Measurements from ENCODE around the gene ZNF280A. TPM values are rescaled to one million over a fixed set of nuclear protein-coding genes. Genes with fewer than 3 reads are reported as not detected.
"Not testable (repeated sequence)": the region's sequence is repeated elsewhere in the genome, so short reads cannot be mapped to it uniquely, and the experiment has no call there.

Gene ZNF280A
- total and polyA plus RNA-seq, 9 of the 15 experiments (the other 6 are each of a cell fraction or from before 2014, with no cell fraction given) = 19.0 to 40.8 (median 28.6) TPM

GRCh38 chr22:22510833-22511232 lies 9.2 kb downstream of the ZNF280A start:
- intact Hi-C loops (cut with micrococcal nuclease); H3K27me3 ChIP-seq (ENCODE audit: control insufficient read depth in 2 of 2, insufficient read depth in 2 of 2, low read length in 2 of 2); DNase-seq (ENCODE audit: extremely low read depth in 1 of 4, low spot score in 3 of 4); ATAC-seq; H3K9me1 ChIP-seq (ENCODE audit: control insufficient read depth, insufficient read depth, low read length); H3K9ac ChIP-seq (ENCODE audit: insufficient read depth in 1 of 2, low read depth in 2 of 2, low read length in 2 of 2); H3K4me2 ChIP-seq (ENCODE audit: insufficient read depth, low read length); H4K20me1 ChIP-seq (replicated peaks; ENCODE audit: control insufficient read depth, insufficient read depth, low read length); H3K4me3 ChIP-seq; CTCF ChIA-PET (ENCODE audit: low intra/inter-chr PET ratio); FAIRE-seq; H3K27ac ChIP-seq (ENCODE audit: extremely low read depth, low read depth, low read length); in situ Hi-C loops (cut with MboI); H2AFZ ChIP-seq (ENCODE audit: low read depth, low read length); BruUV-seq (replicated peaks); TF ChIP-seq TEAD4 (IDR thresholded peaks at IDR 0.05; ENCODE audit: low read length): not testable (repeated sequence)
- Histone ChIP-seq H3K36me3 (ENCODE audit: control insufficient read depth, insufficient read depth, low read length) (peaks cover 42% of the 10 kb centered on the region), H3K9me3 (replicated peaks; ENCODE audit: control insufficient read depth, insufficient read depth, low read depth, low read length) (peaks cover 23% of the 10 kb centered on the region), H3K4me1 (replicated peaks in 1 of 2; ENCODE audit: control insufficient read depth in 2 of 2, insufficient read depth in 2 of 2, low read length in 2 of 2) (peaks cover 12 to 13% of the 10 kb centered on the region in 2 experiments; a peak in 4 of 5 replicates), H3K79me2 (ENCODE audit: control insufficient read depth, insufficient read depth, low read length) (peaks cover 27% of the 10 kb centered on the region)
- POLR2A ChIA-PET = interaction anchor here (1.3 to 14.7 kb wide), 5 partner anchors 4 to 43 kb away, joined by 4 to 289 read pairs (median 14); partner anchors contain the start of genes ZNF280A and ZNF280B
- TF ChIP-seq TEAD4 (CRISPR knock-in tag; IDR thresholded peaks at IDR 0.05; ENCODE audit: borderline replicate concordance) = 0 out of 2 replicates have a peak, but pooled peaks have one; percentile 45
- TF ChIP-seq, protein P1, sequence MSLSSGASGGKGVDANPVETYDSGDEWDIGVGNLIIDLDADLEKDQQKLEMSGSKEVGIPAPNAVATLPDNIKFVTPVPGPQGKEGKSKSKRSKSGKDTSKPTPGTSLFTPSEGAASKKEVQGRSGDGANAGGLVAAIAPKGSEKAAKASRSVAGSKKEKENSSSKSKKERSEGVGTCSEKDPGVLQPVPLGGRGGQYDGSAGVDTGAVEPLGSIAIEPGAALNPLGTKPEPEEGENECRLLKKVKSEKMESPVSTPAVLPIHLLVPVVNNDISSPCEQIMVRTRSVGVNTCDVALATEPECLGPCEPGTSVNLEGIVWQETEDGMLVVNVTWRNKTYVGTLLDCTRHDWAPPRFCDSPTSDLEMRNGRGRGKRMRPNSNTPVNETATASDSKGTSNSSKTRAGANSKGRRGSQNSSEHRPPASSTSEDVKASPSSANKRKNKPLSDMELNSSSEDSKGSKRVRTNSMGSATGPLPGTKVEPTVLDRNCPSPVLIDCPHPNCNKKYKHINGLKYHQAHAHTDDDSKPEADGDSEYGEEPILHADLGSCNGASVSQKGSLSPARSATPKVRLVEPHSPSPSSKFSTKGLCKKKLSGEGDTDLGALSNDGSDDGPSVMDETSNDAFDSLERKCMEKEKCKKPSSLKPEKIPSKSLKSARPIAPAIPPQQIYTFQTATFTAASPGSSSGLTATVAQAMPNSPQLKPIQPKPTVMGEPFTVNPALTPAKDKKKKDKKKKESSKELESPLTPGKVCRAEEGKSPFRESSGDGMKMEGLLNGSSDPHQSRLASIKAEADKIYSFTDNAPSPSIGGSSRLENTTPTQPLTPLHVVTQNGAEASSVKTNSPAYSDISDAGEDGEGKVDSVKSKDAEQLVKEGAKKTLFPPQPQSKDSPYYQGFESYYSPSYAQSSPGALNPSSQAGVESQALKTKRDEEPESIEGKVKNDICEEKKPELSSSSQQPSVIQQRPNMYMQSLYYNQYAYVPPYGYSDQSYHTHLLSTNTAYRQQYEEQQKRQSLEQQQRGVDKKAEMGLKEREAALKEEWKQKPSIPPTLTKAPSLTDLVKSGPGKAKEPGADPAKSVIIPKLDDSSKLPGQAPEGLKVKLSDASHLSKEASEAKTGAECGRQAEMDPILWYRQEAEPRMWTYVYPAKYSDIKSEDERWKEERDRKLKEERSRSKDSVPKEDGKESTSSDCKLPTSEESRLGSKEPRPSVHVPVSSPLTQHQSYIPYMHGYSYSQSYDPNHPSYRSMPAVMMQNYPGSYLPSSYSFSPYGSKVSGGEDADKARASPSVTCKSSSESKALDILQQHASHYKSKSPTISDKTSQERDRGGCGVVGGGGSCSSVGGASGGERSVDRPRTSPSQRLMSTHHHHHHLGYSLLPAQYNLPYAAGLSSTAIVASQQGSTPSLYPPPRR (CRISPR knock-in tag; IDR thresholded peaks at IDR 0.05; ENCODE audit: borderline replicate concordance) = 0 out of 2 replicates have a peak, but pooled peaks have one; percentile 51
- TF ChIP-seq, protein P2, sequence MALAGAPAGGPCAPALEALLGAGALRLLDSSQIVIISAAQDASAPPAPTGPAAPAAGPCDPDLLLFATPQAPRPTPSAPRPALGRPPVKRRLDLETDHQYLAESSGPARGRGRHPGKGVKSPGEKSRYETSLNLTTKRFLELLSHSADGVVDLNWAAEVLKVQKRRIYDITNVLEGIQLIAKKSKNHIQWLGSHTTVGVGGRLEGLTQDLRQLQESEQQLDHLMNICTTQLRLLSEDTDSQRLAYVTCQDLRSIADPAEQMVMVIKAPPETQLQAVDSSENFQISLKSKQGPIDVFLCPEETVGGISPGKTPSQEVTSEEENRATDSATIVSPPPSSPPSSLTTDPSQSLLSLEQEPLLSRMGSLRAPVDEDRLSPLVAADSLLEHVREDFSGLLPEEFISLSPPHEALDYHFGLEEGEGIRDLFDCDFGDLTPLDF (CRISPR knock-in tag; IDR thresholded peaks at IDR 0.05) = peak; percentile 30; the same call in 1 of the 2 replicates
- TF ChIP-seq, protein P3, sequence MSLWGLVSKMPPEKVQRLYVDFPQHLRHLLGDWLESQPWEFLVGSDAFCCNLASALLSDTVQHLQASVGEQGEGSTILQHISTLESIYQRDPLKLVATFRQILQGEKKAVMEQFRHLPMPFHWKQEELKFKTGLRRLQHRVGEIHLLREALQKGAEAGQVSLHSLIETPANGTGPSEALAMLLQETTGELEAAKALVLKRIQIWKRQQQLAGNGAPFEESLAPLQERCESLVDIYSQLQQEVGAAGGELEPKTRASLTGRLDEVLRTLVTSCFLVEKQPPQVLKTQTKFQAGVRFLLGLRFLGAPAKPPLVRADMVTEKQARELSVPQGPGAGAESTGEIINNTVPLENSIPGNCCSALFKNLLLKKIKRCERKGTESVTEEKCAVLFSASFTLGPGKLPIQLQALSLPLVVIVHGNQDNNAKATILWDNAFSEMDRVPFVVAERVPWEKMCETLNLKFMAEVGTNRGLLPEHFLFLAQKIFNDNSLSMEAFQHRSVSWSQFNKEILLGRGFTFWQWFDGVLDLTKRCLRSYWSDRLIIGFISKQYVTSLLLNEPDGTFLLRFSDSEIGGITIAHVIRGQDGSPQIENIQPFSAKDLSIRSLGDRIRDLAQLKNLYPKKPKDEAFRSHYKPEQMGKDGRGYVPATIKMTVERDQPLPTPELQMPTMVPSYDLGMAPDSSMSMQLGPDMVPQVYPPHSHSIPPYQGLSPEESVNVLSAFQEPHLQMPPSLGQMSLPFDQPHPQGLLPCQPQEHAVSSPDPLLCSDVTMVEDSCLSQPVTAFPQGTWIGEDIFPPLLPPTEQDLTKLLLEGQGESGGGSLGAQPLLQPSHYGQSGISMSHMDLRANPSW (CRISPR knock-in tag; IDR thresholded peaks at IDR 0.05) = 0 out of 2 replicates have a peak, but pooled peaks have one; percentile 71
- TF ChIP-seq ZFP91 (CRISPR knock-in tag; IDR thresholded peaks at IDR 0.05) = 0 out of 2 replicates have a peak, but pooled peaks have one; percentile 14
- 0 out of 4 replicates have a peak, but pooled peaks of 1 of the 2 experiments have one; percentile 19 for TF ChIP-seq MLX (CRISPR knock-in tag; conservative IDR thresholded peaks at IDR 0.05)
- WGBS (ENCODE audit: insufficient coverage, low coverage, missing lambda C conversion rate) = 91% methylated on average over 7 of the region's 7 CpGs

Data from K562 (cell line).